ENCODE measurements around the gene EXD3. TPM values are rescaled to one million over a fixed set of nuclear protein-coding genes. Genes with fewer than 3 reads are reported as not detected.

The EXD3 gene
- total RNA-seq, 1 donor from 2014 or later: 19.5 TPM

- Mint-ChIP-seq H3K36me3 (no peaks in the 10 kb centered on the region), H3K4me1 (ENCODE audit: unreplicated experiment) (peaks cover 5% of the 10 kb centered on the region), H3K4me3 (peak overlapping the region; percentile 71), H3K27ac (peak overlapping the region; percentile 36), H3K9me3 (no peaks in the 10 kb centered on the region), H3K27me3 (peaks cover 37% of the 10 kb centered on the region)
- TF ChIP-seq CTCF (conservative IDR thresholded peaks at IDR 0.05): peak; percentile 28
- no peak for DNase-seq (ENCODE audit: extremely low spot score, unreplicated experiment)
Measured at GRCh38 chr9:137299203-137299565, 123.8 kb downstream of the EXD3 start.

DNA sequence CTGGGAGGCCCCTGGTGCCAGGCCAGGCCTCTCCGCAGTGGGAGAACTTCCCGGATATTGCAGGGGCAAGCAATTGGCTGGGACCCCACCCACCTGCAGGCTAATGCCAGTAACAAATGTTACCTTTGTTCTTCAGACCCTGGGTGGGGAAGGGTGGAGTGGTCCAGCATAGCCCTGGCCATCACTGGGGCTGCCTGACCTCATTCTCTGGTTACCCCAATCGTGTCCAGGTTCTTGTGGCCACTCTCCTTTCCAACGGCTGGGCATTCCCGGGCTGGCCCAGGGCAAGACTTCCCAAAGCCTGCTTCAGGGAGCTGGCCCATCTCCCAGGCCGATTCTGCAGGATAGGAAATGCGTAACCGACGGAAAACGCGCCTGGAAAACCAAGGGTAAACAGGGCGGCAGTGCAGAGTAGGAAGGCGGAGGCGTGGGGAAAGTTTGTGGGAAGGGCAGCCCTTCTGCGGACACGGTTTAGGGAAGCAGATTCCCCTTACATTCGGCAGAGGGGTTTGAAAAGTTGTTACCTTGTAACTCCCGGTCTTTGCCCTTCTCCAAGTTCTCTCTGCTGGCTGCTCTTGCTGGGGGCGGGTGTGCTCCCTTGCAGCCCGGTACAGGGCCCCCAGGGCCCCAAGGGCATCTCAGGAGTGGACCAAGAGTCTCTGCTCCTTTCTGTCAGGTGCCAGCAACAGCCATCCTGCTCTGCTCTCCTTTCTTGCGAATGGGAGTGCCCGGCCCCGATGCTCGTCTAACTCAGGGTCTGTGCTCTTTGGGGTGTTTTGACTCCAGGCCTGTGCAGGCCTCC, 124.4 kb downstream of the EXD3 start:
- Mint-ChIP-seq H3K4me3 (peak overlapping the region; percentile 71), H3K9me3 (no peaks in the 10 kb centered on the region), H3K27ac (peak overlapping the region; percentile 36), H3K27me3 (peaks cover 43% of the 10 kb centered on the region), H3K4me1 (ENCODE audit: unreplicated experiment) (peaks cover 5% of the 10 kb centered on the region), H3K36me3 (no peaks in the 10 kb centered on the region)
- no peak for DNase-seq (ENCODE audit: extremely low spot score, unreplicated experiment)
- TF ChIP-seq CTCF (conservative IDR thresholded peaks at IDR 0.05): no peak

GRCh38 chr9:137297966-137298365, 125.0 kb downstream of the EXD3 start:
- no peaks in the 10 kb centered on the region for H3K36me3 Mint-ChIP-seq
- no peak for TF ChIP-seq CTCF (conservative IDR thresholded peaks at IDR 0.05)
- H3K4me3 Mint-ChIP-seq: no peak overlapping the region
- no peaks in the 10 kb centered on the region for H3K9me3 Mint-ChIP-seq
- no peak for DNase-seq (ENCODE audit: extremely low spot score, unreplicated experiment)
- H3K4me1 Mint-ChIP-seq (ENCODE audit: unreplicated experiment): peaks cover 5% of the 10 kb centered on the region
- H3K27ac Mint-ChIP-seq: no peak overlapping the region
- peaks cover 50% of the 10 kb centered on the region for H3K27me3 Mint-ChIP-seq

DNA sequence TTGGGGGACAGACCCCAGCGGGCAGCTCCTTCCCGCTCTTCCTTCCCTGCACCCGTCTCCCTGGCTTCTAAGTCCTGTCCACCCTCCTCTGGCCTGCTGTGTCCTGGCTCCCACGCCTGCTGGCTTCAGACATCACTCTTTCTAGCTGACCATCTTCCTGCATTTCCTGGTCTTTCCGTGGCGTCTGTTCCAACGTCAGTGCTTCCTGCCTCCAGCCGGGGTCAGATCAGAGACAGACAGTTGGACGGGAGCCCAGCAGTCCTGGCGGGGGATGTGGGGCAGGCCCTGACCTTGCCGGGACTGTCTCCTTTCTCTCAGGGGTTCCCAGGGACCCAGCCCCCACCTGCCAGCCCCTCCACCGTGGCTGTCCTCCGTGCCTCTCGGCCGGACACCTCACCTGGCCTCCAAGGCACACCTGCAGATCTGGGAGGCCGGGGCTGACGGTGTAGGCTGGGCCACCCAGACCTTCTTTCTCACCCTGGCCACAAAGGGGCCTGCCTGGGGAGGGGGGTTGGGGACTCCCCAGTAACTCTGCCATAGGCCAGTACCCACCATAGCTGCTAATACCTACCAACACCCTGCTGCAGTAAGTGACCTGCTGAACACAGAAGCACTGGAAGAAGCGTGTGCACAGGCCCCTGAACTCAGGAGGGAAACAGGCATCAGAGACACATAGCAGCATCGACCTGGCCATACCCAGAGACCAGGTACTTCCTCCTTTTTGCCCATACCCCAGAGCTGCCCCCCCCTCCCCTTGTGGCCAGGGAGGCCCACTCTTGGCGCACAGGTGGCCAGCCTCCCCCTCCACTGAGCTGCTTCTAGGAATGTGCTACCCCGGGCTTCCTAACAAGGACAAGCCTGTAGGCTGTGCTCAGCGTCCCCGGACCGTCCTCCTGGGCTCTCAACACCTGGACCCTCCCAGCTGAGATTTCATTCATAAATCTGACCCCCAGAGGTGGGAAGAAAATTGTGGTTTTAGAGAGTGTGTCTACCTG, 126.0 kb downstream of the EXD3 start:
- peak overlapping the region; percentile 70 for H3K27ac Mint-ChIP-seq
- peaks cover 53% of the 10 kb centered on the region for H3K27me3 Mint-ChIP-seq
- H3K36me3 Mint-ChIP-seq: no peaks in the 10 kb centered on the region
- peaks cover 5% of the 10 kb centered on the region for H3K4me1 Mint-ChIP-seq (ENCODE audit: unreplicated experiment)
- no peaks in the 10 kb centered on the region for H3K9me3 Mint-ChIP-seq
- peak overlapping the region; percentile 82 for H3K4me3 Mint-ChIP-seq
- TF ChIP-seq CTCF (conservative IDR thresholded peaks at IDR 0.05): no peak
- no peak for DNase-seq (ENCODE audit: extremely low spot score, unreplicated experiment)

- Mint-ChIP-seq H3K36me3 (no peaks in the 10 kb centered on the region), H3K9me3 (no peaks in the 10 kb centered on the region), H3K27me3 (peaks cover 53% of the 10 kb centered on the region), H3K4me1 (ENCODE audit: unreplicated experiment) (peaks cover 5% of the 10 kb centered on the region), H3K4me3 (peak overlapping the region; percentile 82), H3K27ac (peak overlapping the region; percentile 23)
- DNase-seq (ENCODE audit: extremely low spot score, unreplicated experiment): no peak
- TF ChIP-seq CTCF (conservative IDR thresholded peaks at IDR 0.05): no peak
Measured at GRCh38 chr9:137295849-137296669, 126.9 kb downstream of the EXD3 start.
